ENCODE measurements around the gene IFTAP.

The IFTAP gene

DNA sequence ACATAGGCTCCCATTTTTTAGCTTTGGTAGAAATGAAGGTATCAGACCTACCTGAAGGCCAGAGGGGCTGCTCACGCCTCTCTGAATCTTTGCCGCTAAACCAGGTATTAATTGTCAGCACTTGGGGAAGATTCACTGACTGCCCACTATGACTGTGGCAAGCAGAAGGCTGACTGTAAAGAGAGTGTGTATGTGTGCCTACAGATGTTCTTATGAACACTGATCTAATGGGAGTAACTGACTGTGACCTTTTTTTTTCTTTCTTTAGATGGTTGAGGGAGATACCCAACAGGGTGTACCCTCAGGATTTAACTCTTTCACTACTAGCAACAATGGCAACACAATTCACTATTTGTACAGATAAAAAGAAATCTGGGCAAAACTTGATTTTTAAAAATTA lies 3.7 kb downstream of the IFTAP start, which contains the start of gene RAG2:
RAG2 (minus strand) TSS at position 186 of the 400 bp plus-strand sequence. CDS start 4,068 bp downstream, outside the sequence.
- DNase-seq (ENCODE audit: low read depth in 2 of 2), result no peak

DNA sequence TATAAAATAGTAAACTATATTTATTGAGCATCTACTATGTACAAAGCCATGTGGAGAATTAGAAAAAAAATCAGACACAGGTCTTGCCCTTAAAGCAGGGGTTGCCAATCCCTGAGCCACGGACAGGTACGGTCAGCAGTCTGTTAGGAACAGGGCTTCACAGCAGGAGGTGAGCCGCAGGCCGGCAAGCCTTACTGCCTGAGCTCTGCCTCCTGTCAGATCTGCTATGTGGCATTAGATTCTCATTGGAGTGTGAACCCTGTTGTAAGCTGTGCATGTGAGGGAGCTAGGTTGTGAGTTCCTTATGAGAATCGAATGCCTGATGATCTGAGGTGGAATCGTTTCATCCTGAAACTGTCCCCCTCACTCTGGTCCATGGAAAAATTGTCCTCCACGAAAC lies 5.9 kb downstream of the IFTAP start:
- no peak for DNase-seq (ENCODE audit: low read depth in 2 of 2)

DNA sequence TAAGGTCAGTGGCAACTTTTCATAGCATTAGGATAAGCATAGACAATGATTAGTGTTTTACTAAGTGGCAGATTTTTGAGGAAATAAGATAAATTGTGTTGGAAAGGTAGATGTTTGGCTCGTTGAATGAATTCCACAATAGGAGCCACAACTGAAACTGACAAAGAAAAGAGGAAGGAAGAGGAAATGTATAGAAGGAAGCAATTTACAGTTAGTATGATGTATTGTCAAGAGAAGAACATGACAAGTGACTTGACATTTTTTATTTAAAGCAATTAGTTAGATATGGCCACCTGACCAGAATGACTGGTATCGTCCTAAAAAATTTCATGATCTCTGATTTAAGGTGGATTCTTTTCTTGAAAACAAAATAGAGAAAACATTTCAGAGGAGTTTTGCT lies 6.9 kb downstream of the IFTAP start:
- DNase-seq (ENCODE audit: low read depth in 2 of 2), result no peak

DNA sequence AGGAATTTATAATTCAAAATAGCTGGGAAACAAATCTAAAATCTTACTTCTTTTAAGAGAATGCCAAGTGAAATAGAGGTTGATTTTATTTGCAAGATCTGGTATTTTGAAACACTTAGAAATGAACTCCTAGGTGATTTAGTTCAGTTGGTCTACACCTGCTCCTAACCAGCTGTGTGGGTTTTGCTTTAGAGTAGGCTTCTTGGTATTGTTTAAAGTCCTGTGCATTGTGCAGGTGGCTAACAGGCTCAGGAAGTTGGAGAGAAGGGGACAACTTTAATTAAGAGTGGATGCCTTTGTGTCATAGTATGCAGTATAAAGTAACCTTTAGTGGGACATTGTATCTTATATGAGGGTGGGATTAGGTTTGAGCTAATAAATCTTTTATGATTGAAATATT lies 7.8 kb downstream of the IFTAP start:
- no peak for DNase-seq (ENCODE audit: low read depth in 2 of 2)

DNA sequence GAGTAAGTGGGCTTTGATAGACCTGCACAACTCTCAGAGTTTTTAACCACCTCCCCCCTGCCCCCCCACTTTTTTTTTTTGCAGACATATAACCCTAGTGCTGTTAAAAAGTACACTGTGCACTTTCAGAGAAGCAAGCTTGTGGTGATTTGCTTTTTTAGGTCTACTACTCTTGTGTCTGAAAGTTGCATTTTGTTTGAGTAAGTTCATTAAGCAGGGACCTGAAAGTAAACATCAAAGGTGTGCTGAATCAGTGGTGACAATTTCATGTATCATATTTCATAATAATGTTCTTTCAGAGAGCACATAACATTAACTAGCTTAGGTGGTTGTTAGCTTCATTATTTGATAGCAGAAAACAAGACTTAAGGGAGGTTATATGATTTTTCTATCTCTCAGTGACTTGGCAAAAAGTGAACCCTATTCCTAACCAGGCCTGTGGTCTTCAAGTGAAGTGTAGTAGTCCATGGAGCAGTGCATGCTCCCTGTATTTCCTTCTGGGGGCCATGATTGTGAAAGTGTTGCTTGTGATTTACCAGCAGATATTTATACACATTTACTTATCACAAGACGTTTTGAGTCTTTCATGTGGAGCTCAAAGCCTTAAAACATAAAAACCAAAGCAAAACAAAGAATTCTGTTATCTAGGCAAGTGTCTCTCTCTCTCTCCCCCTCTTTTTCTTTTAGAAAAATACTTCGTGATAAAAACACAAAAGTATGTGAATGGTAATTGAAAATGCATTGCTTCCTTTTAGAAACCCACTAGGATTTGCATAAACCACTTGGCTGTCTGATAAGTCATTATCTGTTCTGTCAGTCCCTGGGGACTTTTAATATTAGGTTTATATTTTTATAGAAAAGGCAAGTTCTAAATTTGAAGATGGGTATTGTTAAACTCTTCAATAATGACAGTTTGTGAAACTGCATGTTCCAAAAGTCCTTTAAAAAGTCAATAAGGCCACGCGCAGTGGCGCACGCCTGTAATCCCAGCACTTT lies 11.2 kb downstream of the IFTAP start:
- DNase-seq (ENCODE audit: low read depth in 2 of 2), result no peak

DNA sequence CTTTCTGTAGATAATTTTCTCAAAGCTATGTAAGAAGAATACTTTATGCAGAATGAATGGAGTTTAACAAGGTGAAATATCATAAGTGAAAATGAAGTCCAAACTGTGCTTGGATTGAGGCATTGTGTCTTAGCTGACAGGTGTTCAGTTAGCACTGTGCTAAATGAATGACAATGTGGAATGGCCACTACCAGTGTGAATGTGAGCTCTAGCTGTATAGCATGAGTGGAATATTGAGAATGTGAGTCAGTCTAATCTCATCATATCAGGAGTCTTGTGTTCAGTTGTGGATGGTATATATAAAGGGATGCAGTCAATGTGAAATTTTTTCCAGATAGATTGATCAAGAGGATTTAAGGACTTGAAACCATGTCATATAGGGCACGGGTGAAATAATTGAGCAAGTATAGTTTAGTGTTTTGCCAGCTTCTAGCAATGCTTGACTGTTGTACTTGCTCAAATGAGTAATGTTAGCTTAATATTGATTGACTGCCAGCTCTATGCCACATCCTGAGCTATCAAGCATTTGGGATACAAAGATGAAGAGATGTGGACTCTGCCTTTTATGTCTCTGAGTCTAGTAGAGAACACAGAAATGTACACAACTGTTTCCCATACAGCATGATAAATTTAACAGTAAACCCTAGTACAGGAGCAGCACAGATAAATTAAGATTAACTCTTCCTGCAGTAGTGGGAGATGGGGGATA lies 14.3 kb downstream of the IFTAP start:
- DNase-seq (ENCODE audit: low read depth in 2 of 2), result no peak

DNA sequence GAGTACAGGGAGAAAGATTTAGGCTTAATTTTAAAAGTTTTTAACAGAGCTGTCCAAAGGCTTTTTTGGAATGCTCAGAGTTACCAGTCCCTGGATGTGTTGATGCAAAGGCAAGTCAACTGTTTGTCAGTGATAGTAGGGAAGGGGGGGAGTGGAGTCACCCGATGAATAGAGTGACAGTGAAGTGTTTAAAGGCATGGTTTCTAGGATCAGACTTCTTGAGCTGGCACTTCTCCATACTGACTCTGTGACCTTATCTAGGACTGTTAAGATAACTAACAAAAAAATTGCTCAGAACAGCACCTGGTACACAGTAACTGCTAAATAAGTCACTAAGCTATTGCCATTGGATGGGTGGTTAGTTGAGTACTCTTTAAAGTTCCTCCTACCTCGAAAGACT lies 15.1 kb downstream of the IFTAP start:
- DNase-seq (ENCODE audit: low read depth in 2 of 2), result no peak

DNA sequence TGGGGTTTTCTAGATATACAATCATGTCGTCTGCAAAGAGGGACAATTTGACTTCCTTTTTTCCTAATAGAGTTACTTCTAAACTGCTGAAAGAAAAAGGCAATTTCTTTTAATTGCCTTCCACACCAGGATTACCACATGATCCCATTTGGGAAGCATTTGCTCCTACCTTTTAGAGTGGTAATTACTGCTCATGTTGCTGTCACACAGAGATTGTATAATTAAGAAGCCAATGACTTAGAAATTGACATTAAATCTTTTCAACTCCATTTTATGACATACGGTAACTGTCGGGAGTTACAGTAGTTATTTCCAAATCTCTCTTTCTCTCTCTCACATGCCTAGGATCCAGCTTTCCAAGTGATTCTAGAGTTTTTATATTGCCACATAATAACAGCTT lies 21.5 kb downstream of the IFTAP start:
- no peak for DNase-seq (ENCODE audit: low read depth in 2 of 2)

DNA sequence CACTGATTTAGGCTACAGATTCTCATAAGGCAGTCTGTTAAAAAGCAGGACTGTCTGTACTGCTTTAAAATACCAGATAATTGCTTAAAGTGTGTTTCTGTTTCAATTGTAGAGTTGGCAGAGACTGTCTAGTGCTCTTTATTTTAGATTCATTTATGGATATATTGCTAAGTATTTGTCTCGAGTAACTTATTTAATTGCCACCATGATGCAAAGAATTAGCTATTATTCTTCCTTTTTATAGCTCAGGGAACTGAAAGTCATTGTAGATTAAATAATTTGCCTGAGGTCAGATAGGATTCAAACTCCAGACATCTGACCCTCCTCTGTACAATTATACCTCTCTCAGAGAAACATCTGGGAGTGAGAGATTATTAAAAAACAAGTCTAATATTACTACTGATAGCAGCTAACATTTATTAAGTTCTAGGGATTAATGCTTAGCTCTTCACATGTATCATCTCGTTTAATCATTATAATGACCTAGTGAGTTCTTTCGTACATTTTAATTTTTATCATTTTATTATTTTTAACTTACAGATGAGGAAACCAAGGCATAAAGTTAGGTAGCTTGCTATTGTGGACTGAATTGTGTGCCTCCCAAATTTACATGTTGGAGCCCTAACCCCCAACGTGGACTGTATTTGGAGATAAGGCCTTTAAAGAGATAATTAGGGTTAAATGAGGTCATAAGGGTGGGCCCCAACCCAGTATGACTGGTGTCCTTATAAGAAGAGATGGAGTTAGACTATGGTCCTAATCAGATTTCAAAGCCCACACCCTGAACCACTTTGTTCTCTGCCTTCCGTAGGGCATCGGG lies 23.5 kb downstream of the IFTAP start:
- DNase-seq (ENCODE audit: low read depth in 2 of 2), result no peak

DNA sequence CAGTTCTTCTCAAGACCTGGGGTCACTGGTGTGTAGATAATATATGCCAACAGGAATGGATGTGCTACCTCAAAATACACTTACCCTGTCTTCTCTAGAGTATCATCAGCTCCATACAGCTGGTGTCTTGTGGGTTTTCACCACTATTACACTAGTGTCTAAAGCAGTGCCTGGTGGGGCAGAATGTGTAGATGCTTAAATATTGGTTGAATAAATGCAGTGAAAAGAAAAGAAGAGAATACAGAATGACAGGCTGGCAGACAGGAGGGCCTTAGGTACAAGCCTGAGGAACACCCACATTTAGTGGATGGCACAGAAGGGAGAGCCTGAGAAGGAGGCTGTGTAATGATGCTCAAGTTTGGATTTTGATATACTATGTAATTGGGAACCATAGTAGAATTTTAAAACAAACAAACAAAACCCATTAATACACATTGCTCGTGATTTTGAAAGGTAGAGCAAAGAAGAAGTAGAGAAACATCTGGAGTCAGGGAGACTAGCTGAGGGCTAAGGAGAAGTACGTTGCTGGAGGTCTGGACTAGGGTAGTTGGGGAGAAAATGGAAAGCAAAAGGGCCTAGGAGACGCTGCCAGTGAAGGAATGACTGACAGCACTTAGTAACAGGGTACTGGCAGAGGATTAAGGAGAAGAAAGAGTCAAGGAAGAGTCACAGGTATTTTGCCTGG lies 24.2 kb downstream of the IFTAP start:
- DNase-seq (ENCODE audit: low read depth in 2 of 2), result no peak

DNA sequence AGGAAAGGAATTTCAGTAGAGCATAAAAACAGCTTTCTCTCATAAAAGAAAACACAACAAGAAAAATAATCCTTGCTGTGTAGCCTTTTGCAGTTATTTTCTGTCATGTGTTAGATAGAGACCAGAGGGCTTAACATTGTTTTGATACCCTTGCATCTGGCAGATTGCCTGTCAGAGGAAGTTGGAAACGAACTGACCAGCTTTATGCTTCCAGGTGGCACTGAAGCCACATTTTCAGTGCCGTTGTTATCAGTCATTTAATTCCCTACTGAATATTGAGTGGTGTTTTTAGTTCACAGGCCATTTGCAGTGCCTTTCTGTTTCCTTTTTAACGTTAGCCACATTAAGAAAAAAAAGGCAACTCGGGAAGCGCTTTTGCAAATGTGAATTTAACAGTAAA lies 25.2 kb downstream of the IFTAP start:
- no peak for DNase-seq (ENCODE audit: low read depth in 2 of 2)

DNA sequence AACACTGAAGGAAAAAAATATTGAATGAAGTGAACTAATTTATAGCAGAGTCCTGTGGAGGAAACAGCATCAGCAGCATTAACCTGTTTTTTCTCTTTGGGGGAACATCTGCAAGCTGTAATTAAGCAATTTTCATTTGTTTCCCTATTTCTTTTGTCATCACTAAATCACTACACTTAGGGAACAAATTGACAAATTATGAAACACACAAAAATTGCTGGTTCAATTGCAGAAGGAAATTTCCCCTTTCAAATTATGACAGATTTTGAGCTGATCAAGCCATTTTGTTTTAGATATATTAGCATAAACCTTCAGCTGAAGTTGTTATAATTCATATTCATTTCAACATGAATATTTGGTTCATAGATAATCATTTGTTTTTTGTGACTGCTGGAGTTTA lies 25.9 kb downstream of the IFTAP start:
- no peak for DNase-seq (ENCODE audit: low read depth in 2 of 2)

DNA sequence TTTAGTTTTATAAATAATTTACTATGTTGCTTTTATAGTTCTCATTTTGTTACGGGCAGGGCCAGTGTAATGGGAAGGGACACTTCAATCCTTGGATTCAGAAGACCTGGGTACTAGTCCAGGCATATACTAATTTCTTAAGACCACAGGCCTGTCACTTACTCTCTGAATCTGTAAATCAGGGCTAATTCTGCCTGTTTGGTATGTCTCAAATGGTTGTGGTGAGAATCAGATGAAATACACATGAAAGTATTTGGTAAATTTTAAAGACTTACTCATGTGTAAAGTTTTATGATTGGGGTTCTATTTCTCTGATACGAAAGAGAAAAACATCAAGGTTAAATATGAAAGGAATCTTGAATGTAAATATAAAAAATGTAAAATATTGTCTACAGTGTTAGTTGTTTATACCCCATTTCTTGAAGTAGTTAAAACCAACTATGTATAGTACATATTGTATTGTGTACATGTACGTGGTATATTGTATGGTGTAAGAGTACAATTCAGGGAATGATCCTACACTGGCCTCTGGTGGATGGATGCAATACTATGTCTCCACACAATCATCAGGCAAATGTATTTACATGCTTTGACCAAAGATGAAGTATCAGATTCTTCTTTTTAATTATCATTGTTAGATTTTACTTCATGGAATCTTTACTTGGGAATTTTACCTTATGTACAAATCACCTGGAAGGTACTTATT lies 28.3 kb downstream of the IFTAP start:
- no peak for DNase-seq (ENCODE audit: low read depth in 2 of 2)

DNA sequence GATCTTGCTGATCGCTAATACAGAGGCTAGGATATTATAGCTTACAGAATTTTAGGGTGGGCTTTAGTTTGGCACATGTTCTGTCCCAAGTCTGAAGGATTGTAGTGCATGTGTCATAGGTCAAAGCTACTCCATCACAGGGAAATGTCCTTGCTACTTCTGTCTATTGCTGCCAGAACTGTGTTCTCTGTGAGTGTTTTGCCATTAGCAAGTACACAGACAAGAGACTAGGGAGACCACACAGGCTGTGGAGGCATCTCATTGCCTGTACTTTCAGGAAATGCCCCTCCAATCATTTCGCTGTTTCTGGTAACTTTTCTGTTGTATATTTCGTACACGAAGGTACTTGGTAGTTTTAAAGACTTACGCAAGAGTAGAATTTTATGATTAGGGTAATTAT lies 29.2 kb downstream of the IFTAP start:
- no peak for DNase-seq (ENCODE audit: low read depth in 2 of 2)

DNA sequence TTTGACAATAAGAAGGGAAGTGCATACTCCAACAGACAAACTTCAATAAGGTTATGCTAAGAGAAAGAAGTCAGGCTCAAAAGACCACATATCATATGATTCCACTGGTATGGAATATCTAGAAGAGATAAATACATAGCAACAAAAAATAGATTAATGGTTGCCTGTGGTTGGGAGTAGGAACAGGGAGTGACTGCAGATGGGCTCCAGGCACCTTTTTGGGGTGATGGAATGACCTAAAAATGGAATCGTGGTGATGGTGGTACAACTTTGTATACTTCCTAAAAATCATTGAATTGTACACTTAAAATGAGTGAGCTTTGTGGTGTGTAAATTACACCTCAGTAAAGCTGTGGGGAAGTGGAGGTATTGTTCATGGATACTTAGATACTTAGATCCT lies 32.7 kb downstream of the IFTAP start:
- DNase-seq (ENCODE audit: low read depth in 2 of 2), result no peak

DNA sequence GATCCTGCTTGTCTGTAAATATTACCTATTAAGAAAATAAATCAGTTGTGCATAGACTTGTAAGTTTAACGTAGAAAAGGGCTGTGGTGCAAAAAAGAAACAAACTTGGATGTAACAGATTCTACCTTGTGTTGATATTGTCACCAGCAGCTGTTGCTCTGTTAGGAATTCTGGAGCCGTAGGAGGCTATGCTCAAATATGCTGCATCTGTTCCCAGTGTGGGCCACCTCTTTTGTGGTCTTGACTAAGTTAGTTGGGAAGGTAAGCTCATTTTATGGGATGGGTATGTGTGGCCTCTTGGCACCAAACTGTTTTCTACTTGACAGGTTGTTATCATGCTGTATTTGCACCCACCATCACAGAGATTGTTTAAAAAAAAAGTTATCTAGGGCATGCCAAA lies 33.2 kb downstream of the IFTAP start:
- no peak for DNase-seq (ENCODE audit: low read depth in 2 of 2)

DNA sequence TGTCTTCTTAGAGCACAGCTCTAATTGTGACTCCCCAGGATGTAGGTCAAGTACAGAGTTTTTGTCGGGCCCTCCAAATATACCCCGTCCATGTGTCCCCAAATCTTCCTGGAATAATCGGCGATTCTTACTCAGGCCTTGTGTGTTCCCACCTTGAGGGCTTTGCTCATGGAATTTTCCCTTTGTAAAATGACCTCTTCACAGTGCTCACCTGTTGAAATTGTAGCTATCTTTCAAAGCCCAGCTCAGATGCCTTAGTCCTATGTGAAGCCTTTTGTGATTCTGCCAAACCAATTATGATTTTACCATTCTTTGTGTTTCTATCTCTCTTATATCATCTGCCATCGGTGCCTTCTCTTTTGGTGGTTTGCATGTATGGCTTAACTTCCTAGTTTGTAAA lies 33.8 kb downstream of the IFTAP start:
- DNase-seq (ENCODE audit: low read depth in 2 of 2), result no peak

DNA sequence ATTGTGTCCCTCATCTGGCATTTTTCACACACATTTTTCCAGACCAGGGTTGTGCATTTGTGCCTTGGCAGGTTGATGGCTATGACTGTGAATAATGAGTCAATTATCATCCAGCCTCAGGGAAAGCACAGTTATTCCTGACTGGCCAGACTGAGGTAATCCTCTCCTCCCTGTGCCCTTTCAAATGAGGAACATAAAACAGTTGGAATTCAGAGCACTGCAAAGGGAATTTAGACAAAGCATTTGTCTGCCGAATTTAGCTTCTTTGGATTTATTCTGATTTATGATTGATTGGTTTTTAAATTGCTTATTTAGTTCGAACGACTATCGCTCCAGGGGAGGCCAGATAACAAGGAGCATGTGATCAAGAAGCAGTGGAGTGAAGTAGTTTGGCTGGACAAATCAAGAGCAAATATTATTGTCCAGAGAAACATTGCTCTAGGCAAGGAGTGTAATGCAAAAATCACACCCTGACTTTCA lies 34.5 kb downstream of the IFTAP start:
- DNase-seq (ENCODE audit: low read depth in 2 of 2), result no peak

DNA sequence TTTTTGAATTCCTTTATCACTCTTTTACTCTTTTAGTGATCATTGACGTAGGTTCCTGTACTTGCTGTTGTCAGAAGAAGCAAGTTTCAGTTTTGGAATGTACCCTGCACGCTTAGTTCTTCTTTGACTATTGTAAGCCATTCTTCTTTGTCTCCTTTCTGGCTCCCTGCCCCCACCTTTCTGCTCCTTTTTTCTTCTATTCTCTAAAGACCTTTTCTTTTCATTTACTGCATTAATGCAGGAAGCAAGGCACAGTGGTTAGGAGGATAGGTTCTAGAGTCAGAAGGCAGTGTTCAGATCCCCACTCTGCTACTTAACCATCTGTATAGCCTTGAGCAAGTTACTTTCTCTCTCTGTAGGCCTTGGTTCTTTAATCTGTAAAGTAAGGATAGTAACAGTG lies 37.5 kb downstream of the IFTAP start:
- DNase-seq (ENCODE audit: low read depth in 2 of 2), result no peak

DNA sequence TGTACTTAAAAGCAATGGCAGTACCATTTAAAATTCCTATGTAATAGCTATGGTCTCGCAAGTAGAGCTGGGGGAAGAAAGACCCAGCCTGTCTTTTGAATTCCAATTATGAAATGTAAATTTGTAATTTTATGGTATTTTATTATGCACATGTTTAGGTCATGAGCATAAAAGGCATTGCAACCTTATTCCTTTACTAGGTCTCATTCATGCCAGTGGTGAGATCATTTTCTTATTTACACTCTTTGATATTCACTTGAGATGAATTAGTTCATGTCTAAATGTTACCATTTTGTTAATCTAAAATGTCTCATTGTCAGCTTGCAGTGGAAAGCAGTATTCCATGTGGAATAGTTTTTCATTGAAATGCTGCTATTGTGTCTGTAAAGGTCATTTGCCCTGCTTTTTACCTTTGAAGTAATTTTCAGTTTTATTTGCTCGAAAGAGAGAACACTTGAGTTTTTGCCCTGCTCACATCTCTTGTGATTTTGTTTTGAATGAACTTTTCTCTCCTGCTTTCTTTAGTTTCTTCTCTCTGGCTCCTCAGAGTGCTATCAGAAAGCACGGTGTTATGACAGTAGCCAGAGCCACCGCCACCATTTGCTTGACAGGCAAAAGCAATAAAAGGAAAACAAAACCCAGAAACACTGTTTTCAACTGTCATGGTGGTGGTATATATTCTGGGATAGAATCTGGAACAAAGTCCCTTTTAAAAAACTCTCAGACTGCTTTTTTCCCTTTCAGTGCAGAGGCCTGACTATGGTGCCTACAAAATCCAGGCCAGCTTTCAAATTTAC lies 41.0 kb downstream of the IFTAP start:
- no peak for DNase-seq (ENCODE audit: low read depth in 2 of 2)
